SK-N-SH (cell line): ENCODE results near the gene PRRT2. TPM values are rescaled to one million over a fixed set of nuclear protein-coding genes. Genes with fewer than 3 reads are reported as not detected.
A peak's percentile ranks its signal among the peaks of the same experiment; 100 is the strongest.

Experiments
- CTCF ChIA-PET: fragments of 300-600, 350-600 bp; formaldehyde crosslinking; extraction: SDS; loops from one replicate; lab custom pipeline; 2021; lab: Yijun Ruan, JAX
- POLR2A ChIA-PET: fragments of 350-600 bp; sonication (Branson Sonifier 250); formaldehyde crosslinking; extraction: SDS; loops from one replicate; lab custom pipeline; 2020; ENCODE audit warnings: antibody characterized with exemption, inconsistent platforms; lab: Yijun Ruan, JAX
- DNase-seq: peaks from one replicate; pipeline ENCODE4 v3.0.0; 2012
- H2AFZ ChIP-seq: fragments of 200-600 bp; sonication (generic); 2 replicates; pipeline ENCODE4 v1.8.1; 2016; ENCODE audit warnings: antibody characterized with exemption, mild to moderate bottlenecking, low read depth
- H3F3A ChIP-seq: fragments of 200-600 bp; sonication (generic); replicated peaks from 2 replicates; pipeline ENCODE3; 2016; ENCODE audit warnings: antibody characterized with exemption, mild to moderate bottlenecking; ENCODE audit not compliant: insufficient read depth
- H3K27ac ChIP-seq, 2 experiments: fragments of 200-500 bp in 1 of 2; fragments of 200-600 bp in 1 of 2; sonication (Bioruptor generic) in 1 of 2; sonication (generic), shearing (Covaris generic) in 1 of 2; 2 replicates each; pipeline versions ENCODE4 v1.5.1 to v1.6.1; 2014 to 2016; ENCODE audit warnings: low read depth in 2 of 2, inconsistent platforms in 1 of 2, low read length in 1 of 2, mild to moderate bottlenecking in 1 of 2, mixed read lengths in 1 of 2
- H3K27me3 ChIP-seq: fragments of 200-600 bp; sonication (generic), shearing (Covaris generic); 2 replicates; pipeline ENCODE4 v1.6.1; 2016; ENCODE audit warnings: mixed run types; ENCODE audit not compliant: insufficient read depth
- H3K36me3 ChIP-seq, 2 experiments: fragments of 200-500 bp in 1 of 2; fragments of 200-600 bp in 1 of 2; sonication (Bioruptor generic) in 1 of 2; sonication (generic) in 1 of 2; replicated peaks in 1 of 2; 2 replicates each; pipeline versions ENCODE3 to v1.5.1; 2014 to 2016; ENCODE audit warnings: low read length in 1 of 2, mild to moderate bottlenecking in 1 of 2; ENCODE audit not compliant: insufficient read depth in 2 of 2, control insufficient read depth in 1 of 2
- H3K4me1 ChIP-seq, 2 experiments: fragments of 200-500 bp in 1 of 2; fragments of 200-600 bp in 1 of 2; sonication (Bioruptor generic) in 1 of 2; sonication (generic), shearing (Covaris generic) in 1 of 2; 2 replicates each; pipeline versions ENCODE4 v1.5.1 to v1.6.1; 2014 to 2016; ENCODE audit warnings: low read depth in 1 of 2, low read length in 1 of 2, mixed run types in 1 of 2; ENCODE audit not compliant: insufficient read depth in 2 of 2, control insufficient read depth in 1 of 2
- H3K4me2 ChIP-seq: fragments of 200-600 bp; sonication (generic), shearing (Covaris generic); 2 replicates; pipeline ENCODE4 v1.6.1; 2017; ENCODE audit warnings: mixed run types
- H3K4me3 ChIP-seq, 2 experiments: fragments of 200-500 bp in 1 of 2; fragments of 200-600 bp in 1 of 2; sonication (Bioruptor generic) in 1 of 2; sonication (generic), shearing (Covaris generic) in 1 of 2; 2 replicates each; pipeline versions ENCODE4 v1.5.1 to v1.8.1; 2014 to 2016; ENCODE audit warnings: low read depth in 2 of 2, inconsistent platforms in 1 of 2, low read length in 1 of 2, mild to moderate bottlenecking in 1 of 2, mixed read lengths in 1 of 2, moderate library complexity in 1 of 2
- H3K79me2 ChIP-seq: fragments of 200-600 bp; sonication (generic); 2 replicates; pipeline ENCODE4 v1.8.1; 2017; ENCODE audit warnings: mild to moderate bottlenecking; ENCODE audit not compliant: insufficient read depth
- H3K9ac ChIP-seq: fragments of 200-600 bp; sonication (generic); 2 replicates; pipeline ENCODE4 v1.6.1; 2017; ENCODE audit warnings: mixed run types
- H3K9me2 ChIP-seq: fragments of 200-600 bp; sonication (generic); 2 replicates; pipeline ENCODE4 v1.6.1; 2017; ENCODE audit warnings: mixed run types
- H3K9me3 ChIP-seq: fragments of 200-600 bp; sonication (generic); 2 replicates; pipeline ENCODE4 v1.6.1; 2017; ENCODE audit warnings: mixed run types, mild to moderate bottlenecking, moderate library complexity
- H4K20me1 ChIP-seq: fragments of 200-600 bp; sonication (generic); 2 replicates; pipeline ENCODE4 v1.6.1; 2017; ENCODE audit warnings: mild to moderate bottlenecking, mixed run types; ENCODE audit not compliant: insufficient read depth
- ELF1 ChIP-seq: IDR thresholded peaks from 2 replicates; pipeline ENCODE4 v1.4.0; 2012
- EP300 ChIP-seq, 2 experiments: IDR thresholded peaks; 2 replicates each; pipeline versions ENCODE4 v1.4.0 to v1.6.1; 2012; ENCODE audit warnings: borderline replicate concordance in 1 of 2, low read depth in 1 of 2, low read length in 1 of 2
- EZH2phosphoT487 ChIP-seq: fragments of 200-600 bp; sonication (generic); IDR thresholded peaks from 2 replicates; pipeline ENCODE4 v1.6.1; 2017; ENCODE audit warnings: low read depth, mixed run types, mild to moderate bottlenecking, antibody characterized with exemption, moderate library complexity, borderline replicate concordance
- FOSL2 ChIP-seq: IDR thresholded peaks from 2 replicates; pipeline ENCODE4 v1.4.0; 2012; ENCODE audit warnings: low read depth, mild to moderate bottlenecking, moderate library complexity, borderline replicate concordance
- GABPA ChIP-seq: IDR thresholded peaks from 2 replicates; pipeline ENCODE4 v1.4.0; 2012; ENCODE audit warnings: low read depth, mild to moderate bottlenecking
- GATA2 ChIP-seq: sonication (generic); formaldehyde crosslinking; IDR thresholded peaks from 2 replicates; pipeline ENCODE4 v1.5.0; 2020; ENCODE audit warnings: mild to moderate bottlenecking, missing genetic modification reagents
- JUND ChIP-seq: IDR thresholded peaks from 2 replicates; pipeline ENCODE4 v1.4.0; 2012
- MAX ChIP-seq: IDR thresholded peaks from 2 replicates; pipeline ENCODE4 v1.4.0; 2012; ENCODE audit warnings: low read depth
- MEF2A ChIP-seq: IDR thresholded peaks from 2 replicates; pipeline ENCODE4 v1.4.0; 2012; ENCODE audit warnings: low read depth, borderline replicate concordance
- MXI1 ChIP-seq: IDR thresholded peaks from 2 replicates; pipeline ENCODE4 v1.6.1; 2012; ENCODE audit warnings: mild to moderate bottlenecking, low read depth, low read length, improper control_type of control experiment
- POLR2AphosphoS5 ChIP-seq: IDR thresholded peaks from 2 replicates; pipeline ENCODE4 v1.6.1; 2012; ENCODE audit warnings: low read depth, low read length
- REST ChIP-seq: IDR thresholded peaks from 2 replicates; pipeline ENCODE4 v1.6.1; 2012; ENCODE audit warnings: mild to moderate bottlenecking, low read depth, low read length, moderate library complexity
- RFX5 ChIP-seq: IDR thresholded peaks from 2 replicates; pipeline ENCODE4 v1.6.1; 2012; ENCODE audit warnings: mild to moderate bottlenecking, improper control_type of control experiment, low read length
- RXRA ChIP-seq: IDR thresholded peaks from 2 replicates; pipeline ENCODE4 v1.4.0; 2012; ENCODE audit warnings: low read depth, mild to moderate bottlenecking, borderline replicate concordance
- SIN3A ChIP-seq: IDR thresholded peaks from 2 replicates; pipeline ENCODE4 v1.6.1; 2012; ENCODE audit warnings: low read depth, mild to moderate bottlenecking, low read length, moderate library complexity, borderline replicate concordance
- SMC3 ChIP-seq: IDR thresholded peaks from 2 replicates; pipeline ENCODE4 v1.6.1; 2012; ENCODE audit warnings: low read depth, low read length, improper control_type of control experiment
- TAF1 ChIP-seq: IDR thresholded peaks from 2 replicates; pipeline ENCODE4 v1.6.1; 2012; ENCODE audit warnings: low read depth, mild to moderate bottlenecking, low read length, moderate library complexity, borderline replicate concordance
- TCF12 ChIP-seq: IDR thresholded peaks from 2 replicates; pipeline ENCODE4 v1.4.0; 2012
- TEAD4 ChIP-seq: IDR thresholded peaks from 2 replicates; pipeline ENCODE4 v1.4.0; 2012; ENCODE audit warnings: mild to moderate bottlenecking, borderline replicate concordance; ENCODE audit not compliant: insufficient read depth
- YY1 ChIP-seq: IDR thresholded peaks from 2 replicates; pipeline ENCODE4 v1.4.0; 2012; ENCODE audit warnings: low read depth, mild to moderate bottlenecking
- ZBTB33 ChIP-seq: IDR thresholded peaks from 2 replicates; pipeline ENCODE4 v1.4.0; 2012; ENCODE audit warnings: low read depth, borderline replicate concordance
- WGBS: methylation state at CpG from one replicate; pipeline ENCODE4 v1.1.6; 2017; ENCODE audit warnings: low lambda C conversion rate; 5-methylcytosine and 5-hydroxymethylcytosine counted together
- polyA plus RNA-seq, 3 experiments: library from polyadenylated mRNA; depleted of rRNA; stranded (reverse); fragments of >200 nt; gene quantifications; 2 replicates each; pipeline ENCODE4 v1.2.3, GENCODE V29; 2012
- TF ChIP-seq, protein P1 (sequence below): IDR thresholded peaks from 2 replicates; pipeline ENCODE4; 2012
- TF ChIP-seq, protein P2 (sequence below): IDR thresholded peaks from 2 replicates; pipeline ENCODE4 v1.4.0; 2012; ENCODE audit warnings: low read depth, borderline replicate concordance

The PRRT2 gene
- polyA plus RNA-seq, 1 of the 3 experiments (the other 2 are of a cell fraction) = 28.1 TPM

DNA sequence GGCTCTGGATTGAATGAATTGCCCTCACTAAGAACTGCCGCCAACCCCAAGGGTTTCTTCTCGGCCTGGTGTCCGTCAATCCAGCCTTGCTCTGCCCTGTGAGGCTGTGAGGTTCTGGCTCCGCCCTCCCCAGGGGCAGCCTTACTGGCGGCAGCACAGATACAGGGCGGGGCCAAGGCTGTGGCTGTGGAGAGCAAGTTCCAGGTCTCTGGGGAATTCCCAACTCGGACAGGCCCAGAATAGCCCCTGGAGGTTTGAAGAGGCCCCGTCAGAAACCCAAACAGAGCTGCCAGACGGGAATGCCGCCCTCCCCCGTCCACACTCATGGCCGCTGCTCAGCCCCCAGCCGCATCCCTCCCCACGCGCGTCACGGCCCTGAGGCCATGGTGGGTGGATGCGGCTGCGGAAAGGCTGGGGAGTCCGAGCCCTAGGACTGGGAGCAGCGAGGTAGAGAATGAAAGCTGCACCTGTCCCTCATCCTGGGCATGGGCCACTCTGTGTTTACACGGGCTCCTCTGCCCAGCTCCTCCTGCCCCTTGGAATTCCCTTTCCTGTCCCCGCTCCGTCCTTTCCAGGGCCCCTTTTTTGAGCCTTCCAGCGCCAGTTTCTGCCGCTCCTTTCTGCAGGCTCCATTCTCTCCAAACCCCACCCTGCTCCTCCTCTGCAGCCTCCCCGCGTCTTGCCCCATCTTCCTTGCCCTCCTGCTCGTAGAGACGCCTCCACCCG, 660 bp upstream of the PRRT2 start:
- peak; percentile 88 for DNase-seq
- Histone ChIP-seq H3K79me2 (peaks cover 67% of the 10 kb centered on the region), H3K27ac (peak overlapping the region; percentile 87 to 97), H3K27me3 (no peaks in the 10 kb centered on the region), H3K9me2 (no peaks in the 10 kb centered on the region), H3K9ac (peak overlapping the region; percentile 80), H3K4me2 (peak overlapping the region; percentile 97), H3K36me3 (peaks cover 13 to 18% of the 10 kb centered on the region in 2 experiments), H4K20me1 (peaks cover 15% of the 10 kb centered on the region), H3K4me3 (peak overlapping the region; percentile 68 to 80), H3K9me3 (no peaks in the 10 kb centered on the region), H2AFZ (peak overlapping the region; percentile 72; the same call in 1 of the 2 replicates), H3K4me1 (peaks cover 47 to 71% of the 10 kb centered on the region in 2 experiments)
- CTCF ChIA-PET = interaction anchor here (1.0 to 3.1 kb wide), 6 partner anchors 17 to 221 kb away, joined by 3 to 14 read pairs (median 6); partner anchors contain the start of genes ASPHD1, SEZ6L2 and TLCD3B
- under 1% methylated on average over 28 of the region's 31 CpGs for WGBS
- POLR2A ChIA-PET = interaction anchor here (1.2 kb wide), 1 partner anchor 9 kb away, joined by 4 read pairs; the partner anchor contains the start of gene MVP
- no peak for TF ChIP-seq GATA2 (CRISPR knock-in tag)
- no peak for TF ChIP-seq GABPA
- peak; percentile 44; the same call in 1 of the 2 replicates for TF ChIP-seq TAF1
- TF ChIP-seq, protein P1, sequence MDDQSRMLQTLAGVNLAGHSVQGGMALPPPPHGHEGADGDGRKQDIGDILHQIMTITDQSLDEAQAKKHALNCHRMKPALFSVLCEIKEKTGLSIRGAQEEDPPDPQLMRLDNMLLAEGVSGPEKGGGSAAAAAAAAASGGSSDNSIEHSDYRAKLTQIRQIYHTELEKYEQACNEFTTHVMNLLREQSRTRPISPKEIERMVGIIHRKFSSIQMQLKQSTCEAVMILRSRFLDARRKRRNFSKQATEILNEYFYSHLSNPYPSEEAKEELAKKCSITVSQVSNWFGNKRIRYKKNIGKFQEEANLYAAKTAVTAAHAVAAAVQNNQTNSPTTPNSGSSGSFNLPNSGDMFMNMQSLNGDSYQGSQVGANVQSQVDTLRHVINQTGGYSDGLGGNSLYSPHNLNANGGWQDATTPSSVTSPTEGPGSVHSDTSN = peak; percentile 89
- TF ChIP-seq TEAD4 = peak; percentile 44; the same call in 1 of the 2 replicates
- TF ChIP-seq SMC3 = no peak
- peak; percentile 22 for TF ChIP-seq MAX
- peak; percentile 82; the same call in 1 of the 2 replicates for TF ChIP-seq SIN3A
- TF ChIP-seq MXI1 = peak; percentile 65
- TF ChIP-seq EP300 (IDR thresholded peaks at IDR 0.05; ENCODE audit: borderline replicate concordance in 1 of 2, low read depth in 1 of 2, low read length in 1 of 2) = peak; percentile 44; a peak in 2 of 4 replicates
- no peak for TF ChIP-seq EZH2phosphoT487
- TF ChIP-seq YY1 = peak; percentile 68
- peak; percentile 66; the same call in 1 of the 2 replicates for TF ChIP-seq ZBTB33
- TF ChIP-seq FOSL2 = no peak
- TF ChIP-seq ELF1 = 0 out of 2 replicates have a peak, but pooled peaks have one; percentile 47
- peak; percentile 45; the same call in 1 of the 2 replicates for TF ChIP-seq TCF12
- TF ChIP-seq MEF2A = peak; percentile 64; the same call in 1 of the 2 replicates
- TF ChIP-seq, protein P2, sequence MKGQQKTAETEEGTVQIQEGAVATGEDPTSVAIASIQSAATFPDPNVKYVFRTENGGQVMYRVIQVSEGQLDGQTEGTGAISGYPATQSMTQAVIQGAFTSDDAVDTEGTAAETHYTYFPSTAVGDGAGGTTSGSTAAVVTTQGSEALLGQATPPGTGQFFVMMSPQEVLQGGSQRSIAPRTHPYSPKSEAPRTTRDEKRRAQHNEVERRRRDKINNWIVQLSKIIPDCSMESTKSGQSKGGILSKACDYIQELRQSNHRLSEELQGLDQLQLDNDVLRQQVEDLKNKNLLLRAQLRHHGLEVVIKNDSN = no peak
- no peak; the same call in 1 of the 2 replicates for TF ChIP-seq RXRA
- TF ChIP-seq POLR2AphosphoS5 = peak; percentile 69
- peak; percentile 65 for TF ChIP-seq RFX5
- TF ChIP-seq JUND = 0 out of 2 replicates have a peak, but pooled peaks have one; percentile 27
- peak; percentile 7; the same call in 1 of the 2 replicates for TF ChIP-seq REST
- TF ChIP-seq, all 33 proteins: peak for 16
- peaks cover 45% of the 10 kb centered on the region for H3F3A ChIP-seq
